Epithelial cell of proximal tubule (primary cell): Measurements from ENCODE around the gene SLAMF9. TPM values are rescaled to one million over a fixed set of nuclear protein-coding genes. Genes with fewer than 3 reads are reported as not detected.

Experiments used
- DNase-seq: peaks from one replicate; pipeline ENCODE4 v3.0.0-alpha.2; 2011; ENCODE audit warnings: low read depth
- H3K4me3 ChIP-seq: 2 replicates; pipeline ENCODE4 v1.5.1; 2011; ENCODE audit warnings: low read depth, mild to moderate bottlenecking, low read length
- total RNA-seq: library from RNA; depleted of rRNA; stranded (reverse); fragments of >200 nt; gene quantifications from 2 replicates; pipeline ENCODE4 v1.2.3, GENCODE V29; 2015
- TF ChIP-seq, protein P1 (sequence below): conservative IDR thresholded peaks from 2 replicates; pipeline ENCODE4 v1.5.1; 2012; ENCODE audit warnings: low read depth, mild to moderate bottlenecking, low read length

Gene SLAMF9
- total RNA-seq, result not detected in 2 replicates

DNA sequence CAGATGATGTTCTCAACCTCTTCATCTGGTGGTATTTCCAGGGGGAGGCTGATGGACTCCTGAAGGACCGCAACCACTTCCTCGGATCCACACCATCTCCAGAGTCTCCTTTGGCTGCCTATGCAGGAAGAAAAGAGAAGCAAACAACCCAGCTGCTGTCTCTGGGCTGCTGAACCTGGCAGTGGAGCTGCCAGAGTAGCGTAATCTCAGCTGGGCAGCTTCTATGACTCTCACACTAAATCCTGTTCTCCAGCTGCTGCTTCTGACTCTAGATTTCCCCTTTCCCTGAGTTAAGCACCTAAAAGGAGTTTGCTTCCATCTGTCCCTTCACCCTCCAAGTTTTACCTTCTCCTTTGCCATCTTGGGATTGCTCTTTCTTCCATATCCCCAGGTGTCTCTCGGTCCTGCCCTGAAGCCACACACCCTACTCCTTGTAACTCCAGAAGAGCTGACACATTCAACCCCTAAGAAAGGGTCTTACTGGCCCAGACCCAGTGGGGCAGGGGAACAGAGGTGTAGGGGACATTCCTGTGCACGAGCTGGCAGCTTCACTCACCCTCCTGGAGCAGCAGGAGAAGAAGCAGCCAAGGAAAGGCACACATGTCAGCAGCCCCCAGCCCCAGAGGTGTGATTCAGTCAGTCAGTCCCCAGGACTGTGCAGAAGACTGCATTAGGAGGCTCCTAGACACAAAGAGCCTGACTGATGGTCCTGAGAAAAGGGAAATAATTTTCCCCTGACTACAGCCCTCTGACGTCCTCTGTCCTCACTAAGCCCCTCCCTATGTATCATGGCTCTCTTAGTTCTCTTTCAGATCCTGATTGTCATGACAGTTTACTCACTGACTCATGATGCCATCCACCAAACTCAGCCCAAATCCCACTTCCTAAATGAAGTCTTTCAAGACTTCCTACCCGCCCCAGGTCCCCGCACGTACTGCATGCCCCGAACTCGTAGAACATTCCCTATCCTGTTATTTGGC lies at the start of gene SLAMF9:
SLAMF9 (minus strand) TSS at position 702 of the 980 bp plus-strand sequence; CDS start at position 602, 100 bp downstream.
- H3K4me3 ChIP-seq, result no peak within 1 kb of the TSS
- TF ChIP-seq, protein P1, sequence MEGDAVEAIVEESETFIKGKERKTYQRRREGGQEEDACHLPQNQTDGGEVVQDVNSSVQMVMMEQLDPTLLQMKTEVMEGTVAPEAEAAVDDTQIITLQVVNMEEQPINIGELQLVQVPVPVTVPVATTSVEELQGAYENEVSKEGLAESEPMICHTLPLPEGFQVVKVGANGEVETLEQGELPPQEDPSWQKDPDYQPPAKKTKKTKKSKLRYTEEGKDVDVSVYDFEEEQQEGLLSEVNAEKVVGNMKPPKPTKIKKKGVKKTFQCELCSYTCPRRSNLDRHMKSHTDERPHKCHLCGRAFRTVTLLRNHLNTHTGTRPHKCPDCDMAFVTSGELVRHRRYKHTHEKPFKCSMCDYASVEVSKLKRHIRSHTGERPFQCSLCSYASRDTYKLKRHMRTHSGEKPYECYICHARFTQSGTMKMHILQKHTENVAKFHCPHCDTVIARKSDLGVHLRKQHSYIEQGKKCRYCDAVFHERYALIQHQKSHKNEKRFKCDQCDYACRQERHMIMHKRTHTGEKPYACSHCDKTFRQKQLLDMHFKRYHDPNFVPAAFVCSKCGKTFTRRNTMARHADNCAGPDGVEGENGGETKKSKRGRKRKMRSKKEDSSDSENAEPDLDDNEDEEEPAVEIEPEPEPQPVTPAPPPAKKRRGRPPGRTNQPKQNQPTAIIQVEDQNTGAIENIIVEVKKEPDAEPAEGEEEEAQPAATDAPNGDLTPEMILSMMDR, result no peak
- DNase-seq, result no peak

GRCh38 chr1:160001440-160001839 lies 47.4 kb upstream of the SLAMF9 start:
- no peak overlapping the region for H3K4me3 ChIP-seq
- DNase-seq, result no peak
- TF ChIP-seq, protein P1, result no peak

DNA sequence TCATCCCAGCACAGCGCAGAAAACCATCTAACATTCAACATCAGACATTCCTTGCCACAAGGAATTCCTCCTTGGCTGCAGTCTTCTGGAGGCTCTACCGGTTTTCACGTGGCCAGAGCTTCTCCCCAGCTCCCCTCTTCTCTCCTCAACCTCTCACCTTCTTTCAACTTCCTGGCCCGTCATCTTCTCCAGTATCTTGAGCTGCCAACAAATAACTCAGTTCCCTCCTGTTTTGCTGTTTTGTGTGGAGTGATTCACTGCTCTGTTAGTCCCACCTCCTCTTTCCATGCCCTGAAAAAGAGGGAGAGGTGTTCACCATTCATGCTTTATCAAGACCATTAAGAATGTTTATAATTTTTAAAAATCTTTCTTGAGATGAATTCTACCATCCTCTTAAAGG lies 45.2 kb upstream of the SLAMF9 start:
- TF ChIP-seq, protein P1, result no peak
- H3K4me3 ChIP-seq, result no peak overlapping the region
- DNase-seq, result no peak

DNA sequence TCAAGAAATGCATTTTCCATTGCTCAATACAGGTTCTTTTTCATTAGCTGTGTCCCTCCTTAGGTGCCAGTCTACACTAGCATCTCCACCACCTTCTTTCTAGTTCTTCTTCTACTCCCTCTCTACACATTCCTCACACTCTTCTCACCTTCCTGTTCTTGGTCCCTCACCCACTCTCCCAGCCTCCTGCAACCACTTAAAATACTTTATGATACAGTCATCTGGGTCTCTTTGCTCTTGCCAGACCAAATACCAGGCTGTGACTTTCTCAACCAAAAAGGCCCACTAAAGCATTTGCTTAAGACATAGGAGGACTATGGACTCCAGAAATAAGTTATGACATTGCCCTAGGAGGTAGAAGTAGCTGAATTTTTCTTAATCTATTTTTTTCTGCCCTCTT lies 42.6 kb upstream of the SLAMF9 start:
- TF ChIP-seq, protein P1, result no peak
- no peak overlapping the region for H3K4me3 ChIP-seq
- DNase-seq, result peak; percentile 19

GRCh38 chr1:159994896-159995295 lies 40.9 kb upstream of the SLAMF9 start:
- no peak overlapping the region for H3K4me3 ChIP-seq
- TF ChIP-seq, protein P1, result no peak
- DNase-seq, result no peak

DNA sequence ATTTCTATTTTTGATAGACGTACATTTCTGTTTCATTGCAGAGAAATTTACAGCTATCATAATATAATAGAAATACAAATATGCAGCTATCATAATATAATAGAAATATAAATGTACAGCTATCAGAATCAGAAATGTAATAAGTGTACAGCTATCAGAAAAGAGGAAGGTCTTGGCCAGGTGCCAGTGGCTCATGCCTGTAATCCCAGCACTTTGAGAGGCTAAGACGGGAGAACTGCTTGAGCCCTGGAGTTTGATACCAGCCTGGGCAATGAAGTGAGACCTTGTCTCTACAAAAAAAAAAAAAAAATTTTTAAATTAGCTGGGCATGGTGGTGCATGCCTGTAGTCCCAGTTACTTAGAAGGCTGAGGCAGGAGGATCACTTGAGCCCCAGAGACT lies 39.9 kb upstream of the SLAMF9 start:
- TF ChIP-seq, protein P1, result no peak
- DNase-seq, result no peak
- H3K4me3 ChIP-seq, result no peak overlapping the region
